GM12864 (cell line): ENCODE measurements around the gene LMAN2L.

Experiments used
- DNase-seq: peaks from one replicate; pipeline ENCODE4 v3.0.0-alpha.2; 2011; ENCODE audit warnings: low read depth
- H3K4me3 ChIP-seq: 2 replicates; pipeline ENCODE4 v1.5.1; 2011; ENCODE audit warnings: mild to moderate bottlenecking, low read depth, low read length, control low read depth
- CTCF ChIP-seq: IDR thresholded peaks from 2 replicates; pipeline ENCODE4 v1.5.1; 2011; ENCODE audit warnings: low read depth, mild to moderate bottlenecking, moderate library complexity, low read length, control low read depth, inconsistent platforms; ENCODE audit errors: missing control alignments

Gene LMAN2L

GRCh38 chr2:96690306-96691021 lies 49.4 kb downstream of the LMAN2L start:
- no peak for TF ChIP-seq CTCF
- H3K4me3 ChIP-seq, result no peak overlapping the region
- no peak for DNase-seq

- no peak for DNase-seq
- no peak for TF ChIP-seq CTCF
Observed at GRCh38 chr2:96689431-96689991, 50.4 kb downstream of the LMAN2L start.

GRCh38 chr2:96688649-96689430 lies 51.0 kb downstream of the LMAN2L start:
- no peak overlapping the region for H3K4me3 ChIP-seq
- no peak for DNase-seq
- TF ChIP-seq CTCF, result no peak

More at GRCh38 chr2:96689431-96689991, 50.4 kb downstream of the LMAN2L start:
- H3K4me3 ChIP-seq, result no peak overlapping the region

- TF ChIP-seq CTCF, result no peak
- no peak for DNase-seq
- no peak overlapping the region for H3K4me3 ChIP-seq
Observed at GRCh38 chr2:96687711-96688640, 51.9 kb downstream of the LMAN2L start.

- TF ChIP-seq CTCF, result no peak
- H3K4me3 ChIP-seq, result no peak overlapping the region
- DNase-seq, result no peak
Observed at GRCh38 chr2:96687266-96687665, 52.6 kb downstream of the LMAN2L start.
